AG04450 (cell line): ENCODE results near the gene CYSTM1. TPM values are rescaled to one million over a fixed set of nuclear protein-coding genes. Genes with fewer than 3 reads are reported as not detected.

Source experiments
- CTCF ChIA-PET: fragments of 300-600, 350-600 bp; formaldehyde crosslinking; extraction: SDS; loops from one replicate; lab custom pipeline; 2022; ENCODE audit warnings: antibody characterized with exemption, inconsistent platforms; lab: Charles Lee
- POLR2A ChIA-PET: fragments of 350-600 bp; formaldehyde crosslinking; extraction: SDS; loops from one replicate; lab custom pipeline; 2021; ENCODE audit warnings: antibody characterized with exemption, inconsistent platforms; lab: Yijun Ruan, JAX
- DNase-seq: peaks from one replicate; pipeline ENCODE4 v3.0.0-alpha.2; 2011; ENCODE audit warnings: low read depth, low spot score
- H3K27ac ChIP-seq: one replicate; pipeline ENCODE4 v1.5.1; 2012; ENCODE audit warnings: low read depth, low read length, control low read depth
- H3K27me3 ChIP-seq: one replicate; pipeline ENCODE4 v1.6.0; 2012; ENCODE audit warnings: low read length; ENCODE audit not compliant: control insufficient read depth, insufficient read depth
- H3K4me3 ChIP-seq: 2 replicates; pipeline ENCODE4 v1.5.1; 2011; ENCODE audit warnings: mild to moderate bottlenecking, low read depth, low read length, control low read depth
- H3K9me3 ChIP-seq: 2 replicates; pipeline ENCODE4 v1.5.1; 2012; ENCODE audit warnings: low read length; ENCODE audit not compliant: control insufficient read depth, insufficient read depth
- polyA plus RNA-seq: library from polyadenylated mRNA; depleted of rRNA; stranded (reverse); fragments of >200 nt; gene quantifications from 2 replicates; pipeline ENCODE4 v1.2.3, GENCODE V29; 2011
- TF ChIP-seq, protein P1 (sequence below): IDR thresholded peaks from 2 replicates; pipeline ENCODE4 v1.5.1; 2011; ENCODE audit warnings: low read depth, low read length, control low read depth, inconsistent platforms

CYSTM1 gene
- polyA plus RNA-seq, 1 experiment, result 13.1 TPM

DNA sequence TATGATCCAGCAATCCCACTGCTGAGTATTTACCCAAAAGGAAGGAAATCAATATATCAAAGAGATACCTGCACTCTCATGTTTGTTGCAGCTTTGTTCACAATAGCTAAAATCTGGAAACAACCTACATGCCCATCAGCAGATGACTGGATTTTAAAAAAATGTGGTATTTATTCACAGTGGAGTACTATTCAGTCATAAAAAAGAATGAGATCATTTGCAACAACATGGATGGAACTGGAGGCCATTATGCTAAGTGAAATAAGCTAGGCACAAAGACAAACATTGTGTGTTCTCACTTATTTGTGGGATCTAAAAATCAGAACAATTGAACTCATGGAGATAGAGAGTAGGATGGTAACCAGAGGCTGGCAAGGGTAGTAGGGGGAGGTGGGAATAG is 33.1 kb downstream of the CYSTM1 start:
- POLR2A ChIA-PET, result no interaction called here
- Histone ChIP-seq H3K27ac (no peak overlapping the region), H3K27me3 (no peaks in the 10 kb centered on the region), H3K9me3 (no peaks in the 10 kb centered on the region), H3K4me3 (no peak overlapping the region)
- TF ChIP-seq, protein P1, sequence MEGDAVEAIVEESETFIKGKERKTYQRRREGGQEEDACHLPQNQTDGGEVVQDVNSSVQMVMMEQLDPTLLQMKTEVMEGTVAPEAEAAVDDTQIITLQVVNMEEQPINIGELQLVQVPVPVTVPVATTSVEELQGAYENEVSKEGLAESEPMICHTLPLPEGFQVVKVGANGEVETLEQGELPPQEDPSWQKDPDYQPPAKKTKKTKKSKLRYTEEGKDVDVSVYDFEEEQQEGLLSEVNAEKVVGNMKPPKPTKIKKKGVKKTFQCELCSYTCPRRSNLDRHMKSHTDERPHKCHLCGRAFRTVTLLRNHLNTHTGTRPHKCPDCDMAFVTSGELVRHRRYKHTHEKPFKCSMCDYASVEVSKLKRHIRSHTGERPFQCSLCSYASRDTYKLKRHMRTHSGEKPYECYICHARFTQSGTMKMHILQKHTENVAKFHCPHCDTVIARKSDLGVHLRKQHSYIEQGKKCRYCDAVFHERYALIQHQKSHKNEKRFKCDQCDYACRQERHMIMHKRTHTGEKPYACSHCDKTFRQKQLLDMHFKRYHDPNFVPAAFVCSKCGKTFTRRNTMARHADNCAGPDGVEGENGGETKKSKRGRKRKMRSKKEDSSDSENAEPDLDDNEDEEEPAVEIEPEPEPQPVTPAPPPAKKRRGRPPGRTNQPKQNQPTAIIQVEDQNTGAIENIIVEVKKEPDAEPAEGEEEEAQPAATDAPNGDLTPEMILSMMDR, result no peak
- DNase-seq, result no peak
- CTCF ChIA-PET, result no interaction called here

DNA sequence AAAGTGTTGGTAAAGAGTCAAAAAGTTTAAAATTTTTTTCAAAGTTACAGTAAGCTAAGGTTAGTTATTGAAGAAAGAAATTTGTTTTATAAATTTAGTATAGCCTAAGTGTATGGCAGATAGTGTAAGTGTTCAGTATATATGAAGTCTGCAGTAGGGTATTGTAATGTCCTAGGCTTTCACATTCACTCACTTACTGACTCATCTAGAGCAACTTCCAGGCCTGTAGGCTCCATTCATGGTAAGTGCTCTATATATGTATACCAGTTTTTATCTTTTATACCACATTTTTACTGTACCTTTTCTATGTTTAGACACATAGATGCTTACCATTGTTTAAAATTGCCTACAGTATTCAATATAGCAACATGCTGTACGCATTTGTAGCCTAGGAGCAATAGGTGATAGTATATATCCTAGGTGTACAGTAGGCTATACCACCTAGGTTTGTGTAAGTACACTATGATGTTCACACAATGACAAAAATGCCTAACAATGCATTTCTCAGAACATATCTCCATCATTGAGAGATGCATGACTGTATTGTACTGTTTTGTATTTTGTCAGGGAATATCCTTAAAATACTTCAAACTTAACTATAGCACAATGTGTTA is 38.5 kb downstream of the CYSTM1 start:
- DNase-seq, result no peak
- H3K27me3 ChIP-seq, result peaks cover 3% of the 10 kb centered on the region
- H3K27ac ChIP-seq, result no peak overlapping the region
- TF ChIP-seq, protein P1, result no peak
- H3K9me3 ChIP-seq, result no peaks in the 10 kb centered on the region
- CTCF ChIA-PET, result interaction anchor here (1.0 to 1.2 kb wide), 3 partner anchors 71 to 145 kb away, joined by 3 to 5 read pairs (median 3); partner anchors contain the start of gene HBEGF
- POLR2A ChIA-PET, result no interaction called here
- H3K4me3 ChIP-seq, result no peak overlapping the region

DNA sequence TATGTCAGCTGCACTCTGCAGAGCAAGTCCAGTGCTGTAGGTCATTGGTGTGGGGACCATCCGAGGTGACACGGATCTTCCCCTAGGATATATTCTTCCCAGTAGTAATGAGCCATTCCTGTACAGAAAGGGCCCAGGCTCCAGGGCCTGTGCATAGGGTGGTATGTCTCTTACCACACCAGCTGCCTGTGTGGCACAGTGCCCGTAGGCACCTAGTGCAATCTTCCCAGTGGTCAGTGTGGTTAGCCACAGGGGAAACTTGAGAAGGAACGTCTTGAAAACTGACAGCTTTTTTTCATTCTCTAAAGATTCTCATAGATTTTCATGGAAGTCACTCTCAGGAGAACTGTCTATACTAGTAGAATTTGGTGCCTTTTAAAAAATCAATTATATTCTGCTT is 39.8 kb downstream of the CYSTM1 start:
- ChIA-PET POLR2A (interaction anchor here (0.6 to 0.7 kb wide), 2 partner anchors 47 to 482 kb away, joined by 3 to 9 read pairs; no protein-coding TSS in a partner anchor), CTCF (interaction anchor here (1.4 kb wide), 1 partner anchor 69 kb away, joined by 4 read pairs; no protein-coding TSS in a partner anchor)
- no peak overlapping the region for H3K27ac ChIP-seq
- H3K4me3 ChIP-seq, result no peak overlapping the region
- TF ChIP-seq, protein P1, result no peak
- H3K27me3 ChIP-seq, result peaks cover 3% of the 10 kb centered on the region
- peak; percentile 67 for DNase-seq
- no peaks in the 10 kb centered on the region for H3K9me3 ChIP-seq

DNA sequence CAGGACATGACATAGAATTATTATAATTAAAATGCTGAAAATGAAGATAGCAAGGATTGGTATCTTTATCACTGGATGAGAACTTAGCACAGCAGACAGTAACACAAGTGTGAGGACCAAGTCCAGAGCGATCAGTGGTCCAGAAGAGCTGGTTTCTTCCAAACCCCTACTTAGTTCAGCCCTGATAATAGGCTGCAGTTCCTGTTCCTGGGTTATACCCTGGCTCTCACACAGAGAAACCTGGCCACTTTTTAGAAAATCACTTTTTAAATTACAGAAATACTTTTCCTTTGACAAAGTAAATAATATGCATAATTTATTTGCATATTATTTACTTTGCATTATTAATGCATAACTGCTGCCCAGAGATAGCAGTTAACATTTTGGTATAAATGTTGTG is 40.3 kb downstream of the CYSTM1 start:
- TF ChIP-seq, protein P1, result no peak
- CTCF ChIA-PET, result interaction anchor here (0.8 to 1.4 kb wide), 2 partner anchors 23 to 70 kb away, joined by 3 to 4 read pairs; no protein-coding TSS in a partner anchor
- no peak overlapping the region for H3K27ac ChIP-seq
- DNase-seq, result no peak
- H3K4me3 ChIP-seq, result no peak overlapping the region
- POLR2A ChIA-PET, result interaction anchor here (0.6 kb wide), 1 partner anchor 481 kb away, joined by 9 read pairs; no protein-coding TSS in a partner anchor
- peaks cover 3% of the 10 kb centered on the region for H3K27me3 ChIP-seq
- no peaks in the 10 kb centered on the region for H3K9me3 ChIP-seq

DNA sequence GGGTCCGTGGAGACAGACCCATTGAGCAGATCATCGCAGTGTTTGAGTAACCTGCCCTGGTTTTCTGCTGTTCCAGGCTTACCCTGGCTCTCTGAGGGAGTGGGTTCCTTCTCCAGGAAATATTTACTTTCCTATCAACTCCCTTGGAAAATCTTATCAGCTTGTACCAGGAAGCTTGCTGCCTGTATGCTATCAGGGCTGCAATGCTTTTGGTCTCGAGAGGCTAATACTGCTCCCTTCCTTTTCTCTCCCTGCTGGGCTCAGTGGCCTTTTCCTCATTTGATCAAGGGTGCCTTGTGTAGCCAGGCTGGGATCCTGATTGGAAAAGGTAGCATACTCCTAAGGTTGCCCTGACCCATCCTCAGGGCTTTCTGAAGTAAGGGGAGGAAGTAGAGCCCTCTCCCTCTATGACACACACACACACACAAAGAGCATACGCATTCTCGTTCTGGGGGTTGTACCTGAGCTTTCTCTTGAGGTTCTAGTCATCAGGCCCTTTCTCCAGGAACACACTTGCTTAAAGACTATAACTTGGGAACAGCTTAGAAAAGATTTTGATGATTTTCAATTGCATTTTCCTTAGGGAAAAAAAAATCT is 41.6 kb downstream of the CYSTM1 start:
- Histone ChIP-seq H3K9me3 (no peaks in the 10 kb centered on the region), H3K4me3 (no peak overlapping the region), H3K27ac (no peak overlapping the region), H3K27me3 (peaks cover 3% of the 10 kb centered on the region)
- no peak for DNase-seq
- POLR2A ChIA-PET, result no interaction called here
- CTCF ChIA-PET, result interaction anchor here (0.5 to 1.7 kb wide), 4 partner anchors 28 to 156 kb away, joined by 3 to 4 read pairs (median 4); no protein-coding TSS in a partner anchor
- TF ChIP-seq, protein P1, result no peak
